ENCODE results near the gene SEMA5B. TPM values are rescaled to one million over a fixed set of nuclear protein-coding genes. Genes with fewer than 3 reads are reported as not detected.

The SEMA5B gene
- total RNA-seq, 1 experiment from 2014 or later, result 1.0 TPM

DNA sequence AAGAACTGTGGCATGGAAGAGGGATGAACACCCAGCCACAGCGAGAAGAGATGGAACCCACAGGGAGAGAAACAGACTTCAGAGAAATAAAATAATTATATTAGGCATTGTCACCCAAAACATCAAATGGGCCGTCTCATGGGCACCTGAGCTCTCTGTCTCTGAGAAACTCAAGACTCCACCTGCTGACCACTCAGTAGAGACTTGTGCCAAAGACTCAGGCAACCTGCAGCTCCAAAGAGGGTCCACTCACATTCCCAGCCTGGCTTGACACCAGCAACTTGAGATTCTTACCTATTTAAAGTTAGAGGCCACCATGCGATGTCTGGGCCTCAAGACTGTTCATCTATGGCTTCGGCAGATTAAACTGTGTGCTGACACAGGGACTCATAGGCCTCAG, 12.0 kb downstream of the SEMA5B start:
- intact Hi-C loops (cut with micrococcal nuclease; ENCODE audit: unreplicated experiment), result no loop called here
- no peaks in the 10 kb centered on the region for H3K36me3 Mint-ChIP-seq (ENCODE audit: insufficient read depth, unreplicated experiment)
- H3K36me3 ChIP-seq (ENCODE audit: control insufficient read depth, insufficient read depth, low read length), result no peaks in the 10 kb centered on the region
- no peak for DNase-seq
- no peaks in the 10 kb centered on the region for H3K9me3 ChIP-seq
- peaks cover 4% of the 10 kb centered on the region for H3K27me3 Mint-ChIP-seq (ENCODE audit: insufficient read depth, unreplicated experiment)
- CTCF ChIA-PET, result interaction anchor here (0.6 to 1.0 kb wide), 6 partner anchors 12 to 261 kb away, joined by 3 to 6 read pairs (median 3); partner anchors contain the start of gene SEMA5B
- no TSS peak for BruUV-seq (replicated peaks)
- no peak overlapping the region for H3K27ac Mint-ChIP-seq (ENCODE audit: unreplicated experiment)
- H3K4me3 Mint-ChIP-seq (ENCODE audit: unreplicated experiment), result no peak overlapping the region
- H3K27me3 ChIP-seq (replicated peaks; ENCODE audit: control insufficient read depth, insufficient read depth, low read length), result no peaks in the 10 kb centered on the region
- H3K4me3 ChIP-seq (ENCODE audit: low read depth, low read length), result no peak overlapping the region
- H3K4me1 Mint-ChIP-seq (ENCODE audit: low read depth, unreplicated experiment), result no peaks in the 10 kb centered on the region
- H3K9me3 Mint-ChIP-seq (ENCODE audit: unreplicated experiment), result no peaks in the 10 kb centered on the region
- no peaks in the 10 kb centered on the region for H3K4me1 ChIP-seq
- TF ChIP-seq, protein P1, sequence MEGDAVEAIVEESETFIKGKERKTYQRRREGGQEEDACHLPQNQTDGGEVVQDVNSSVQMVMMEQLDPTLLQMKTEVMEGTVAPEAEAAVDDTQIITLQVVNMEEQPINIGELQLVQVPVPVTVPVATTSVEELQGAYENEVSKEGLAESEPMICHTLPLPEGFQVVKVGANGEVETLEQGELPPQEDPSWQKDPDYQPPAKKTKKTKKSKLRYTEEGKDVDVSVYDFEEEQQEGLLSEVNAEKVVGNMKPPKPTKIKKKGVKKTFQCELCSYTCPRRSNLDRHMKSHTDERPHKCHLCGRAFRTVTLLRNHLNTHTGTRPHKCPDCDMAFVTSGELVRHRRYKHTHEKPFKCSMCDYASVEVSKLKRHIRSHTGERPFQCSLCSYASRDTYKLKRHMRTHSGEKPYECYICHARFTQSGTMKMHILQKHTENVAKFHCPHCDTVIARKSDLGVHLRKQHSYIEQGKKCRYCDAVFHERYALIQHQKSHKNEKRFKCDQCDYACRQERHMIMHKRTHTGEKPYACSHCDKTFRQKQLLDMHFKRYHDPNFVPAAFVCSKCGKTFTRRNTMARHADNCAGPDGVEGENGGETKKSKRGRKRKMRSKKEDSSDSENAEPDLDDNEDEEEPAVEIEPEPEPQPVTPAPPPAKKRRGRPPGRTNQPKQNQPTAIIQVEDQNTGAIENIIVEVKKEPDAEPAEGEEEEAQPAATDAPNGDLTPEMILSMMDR (IDR thresholded peaks at IDR 0.05; ENCODE audit: insufficient read depth in 1 of 2, low read depth in 1 of 2, low read length in 1 of 2, severe bottlenecking in 1 of 2, unreplicated experiment in 1 of 2), result peak in 1 of 2 experiments; percentile 30
- POLR2A ChIA-PET, result no interaction called here

DNA sequence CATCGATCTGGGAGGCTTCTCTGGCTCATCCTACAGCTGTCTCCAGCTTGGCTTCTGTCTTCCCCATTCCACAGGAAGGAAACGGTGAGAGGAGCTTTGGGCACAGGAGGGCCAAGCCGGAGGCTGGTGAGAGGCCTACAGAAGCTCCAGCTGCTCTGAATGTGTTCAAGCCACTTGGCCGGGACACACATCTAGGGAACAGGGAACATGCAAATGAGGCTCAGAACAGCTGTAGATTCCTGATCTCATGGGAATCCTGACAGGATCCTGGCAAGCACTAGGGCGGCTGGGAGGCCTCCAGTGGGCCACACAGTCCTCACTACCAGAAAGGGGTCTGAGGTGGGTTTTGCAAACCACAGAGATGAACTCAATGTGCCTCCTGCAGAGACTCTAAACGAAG, 13.7 kb downstream of the SEMA5B start:
- no peaks in the 10 kb centered on the region for H3K27me3 Mint-ChIP-seq (ENCODE audit: insufficient read depth, unreplicated experiment)
- intact Hi-C loops (cut with micrococcal nuclease; ENCODE audit: unreplicated experiment), result no loop called here
- no peak for DNase-seq
- no peaks in the 10 kb centered on the region for H3K36me3 Mint-ChIP-seq (ENCODE audit: insufficient read depth, unreplicated experiment)
- no peaks in the 10 kb centered on the region for H3K36me3 ChIP-seq (ENCODE audit: control insufficient read depth, insufficient read depth, low read length)
- TF ChIP-seq, protein P1 (IDR thresholded peaks at IDR 0.05; ENCODE audit: insufficient read depth in 1 of 2, low read depth in 1 of 2, low read length in 1 of 2, severe bottlenecking in 1 of 2, unreplicated experiment in 1 of 2), result no peak
- no peaks in the 10 kb centered on the region for H3K27me3 ChIP-seq (replicated peaks; ENCODE audit: control insufficient read depth, insufficient read depth, low read length)
- no peak overlapping the region for H3K27ac Mint-ChIP-seq (ENCODE audit: unreplicated experiment)
- POLR2A ChIA-PET, result no interaction called here
- no TSS peak for BruUV-seq (replicated peaks)
- H3K4me3 ChIP-seq (ENCODE audit: low read depth, low read length), result no peak overlapping the region
- CTCF ChIA-PET, result no interaction called here
- H3K4me1 Mint-ChIP-seq (ENCODE audit: low read depth, unreplicated experiment), result no peaks in the 10 kb centered on the region
- H3K4me3 Mint-ChIP-seq (ENCODE audit: unreplicated experiment), result no peak overlapping the region
- H3K9me3 ChIP-seq, result no peaks in the 10 kb centered on the region
- no peaks in the 10 kb centered on the region for H3K4me1 ChIP-seq
- no peaks in the 10 kb centered on the region for H3K9me3 Mint-ChIP-seq (ENCODE audit: unreplicated experiment)

DNA sequence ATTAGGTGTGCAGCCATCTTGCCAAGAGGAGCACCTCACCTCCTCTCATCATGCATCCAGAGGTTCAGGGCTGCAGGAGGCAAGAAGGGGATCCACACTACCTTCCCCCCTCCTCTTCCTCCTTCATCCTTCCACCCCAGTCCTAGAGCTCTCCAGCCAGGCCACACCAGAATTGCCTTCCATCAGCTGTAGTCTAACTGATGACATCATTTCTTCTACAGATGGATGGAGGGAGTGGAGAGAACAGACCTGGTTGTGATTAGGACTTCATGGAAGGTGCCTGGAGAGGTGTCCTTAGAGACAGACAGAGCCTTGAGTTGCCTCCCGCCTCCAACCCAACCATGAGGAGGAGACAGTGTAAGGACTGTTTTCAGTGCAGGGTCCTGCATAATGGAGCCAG, 14.9 kb downstream of the SEMA5B start:
- intact Hi-C loops (cut with micrococcal nuclease; ENCODE audit: unreplicated experiment), result no loop called here
- DNase-seq, result no peak
- Mint-ChIP-seq H3K27me3 (ENCODE audit: insufficient read depth, unreplicated experiment) (peaks cover 5% of the 10 kb centered on the region), H3K27ac (ENCODE audit: unreplicated experiment) (no peak overlapping the region), H3K36me3 (ENCODE audit: insufficient read depth, unreplicated experiment) (no peaks in the 10 kb centered on the region), H3K4me1 (ENCODE audit: low read depth, unreplicated experiment) (no peaks in the 10 kb centered on the region), H3K4me3 (ENCODE audit: unreplicated experiment) (no peak overlapping the region), H3K9me3 (ENCODE audit: unreplicated experiment) (no peaks in the 10 kb centered on the region)
- no peak overlapping the region for H3K4me3 ChIP-seq (ENCODE audit: low read depth, low read length)
- POLR2A ChIA-PET, result no interaction called here
- H3K9me3 ChIP-seq, result no peaks in the 10 kb centered on the region
- no peaks in the 10 kb centered on the region for H3K4me1 ChIP-seq
- TF ChIP-seq, protein P1 (IDR thresholded peaks at IDR 0.05; ENCODE audit: insufficient read depth in 1 of 2, low read depth in 1 of 2, low read length in 1 of 2, severe bottlenecking in 1 of 2, unreplicated experiment in 1 of 2), result no peak
- BruUV-seq (replicated peaks), result no TSS peak
- CTCF ChIA-PET, result no interaction called here
- no peaks in the 10 kb centered on the region for H3K27me3 ChIP-seq (replicated peaks; ENCODE audit: control insufficient read depth, insufficient read depth, low read length)
- no peaks in the 10 kb centered on the region for H3K36me3 ChIP-seq (ENCODE audit: control insufficient read depth, insufficient read depth, low read length)

Measured in Caco-2 (cell line).